ENCODE measurements around the gene PREB. TPM values are rescaled to one million over a fixed set of nuclear protein-coding genes. Genes with fewer than 3 reads are reported as not detected.

Gene PREB
- total and polyA plus RNA-seq, 2 donors (not counting 3 experiments of a cell fraction or from before 2014, with no cell fraction given), result 47.2 to 73.3 TPM

DNA sequence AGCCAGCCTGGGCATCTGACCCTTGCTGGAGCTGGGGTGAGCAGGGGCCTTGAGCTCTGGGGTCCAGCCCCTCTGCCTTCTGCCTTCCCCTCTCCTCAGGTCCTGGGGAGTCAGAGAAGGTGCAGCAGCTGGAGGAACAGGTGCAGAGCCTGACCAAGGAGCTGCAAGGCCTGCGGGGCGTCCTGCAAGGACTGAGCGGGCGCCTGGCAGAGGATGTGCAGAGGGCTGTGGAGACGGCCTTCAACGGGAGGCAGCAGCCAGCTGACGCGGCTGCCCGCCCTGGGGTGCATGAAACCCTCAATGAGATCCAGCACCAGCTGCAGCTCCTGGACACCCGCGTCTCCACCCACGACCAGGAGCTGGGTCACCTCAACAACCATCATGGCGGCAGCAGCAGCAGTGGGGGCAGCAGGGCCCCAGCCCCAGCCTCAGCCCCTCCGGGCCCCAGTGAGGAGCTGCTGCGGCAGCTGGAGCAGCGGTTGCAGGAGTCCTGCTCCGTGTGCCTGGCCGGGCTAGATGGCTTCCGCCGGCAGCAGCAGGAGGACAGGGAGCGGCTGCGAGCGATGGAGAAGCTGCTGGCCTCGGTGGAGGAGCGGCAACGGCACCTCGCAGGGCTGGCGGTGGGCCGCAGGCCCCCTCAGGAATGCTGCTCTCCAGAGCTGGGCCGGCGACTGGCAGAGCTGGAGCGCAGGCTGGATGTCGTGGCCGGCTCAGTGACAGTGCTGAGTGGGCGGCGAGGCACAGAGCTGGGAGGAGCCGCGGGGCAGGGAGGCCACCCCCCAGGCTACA is 52.3 kb downstream of the PREB start:
- ChIA-PET POLR2A (interaction anchor here (0.6 to 1.0 kb wide), 3 partner anchors 9 to 197 kb away, joined by 3 to 4 read pairs (median 3); no protein-coding TSS in a partner anchor), CTCF (interaction anchor here (0.5 to 4.2 kb wide), 7 partner anchors 8 to 221 kb away, joined by 3 to 55 read pairs (median 7); partner anchors contain the start of gene AGBL5)
- Histone ChIP-seq H3K4me1 (ENCODE audit: control insufficient read depth, extremely low read depth, insufficient read depth, low read length) (peaks cover 12% of the 10 kb centered on the region), H3K27ac (ENCODE audit: insufficient read depth, low read depth, low read length) (no peak overlapping the region), H3K27me3 (ENCODE audit: control insufficient read depth in 2 of 2, insufficient read depth in 2 of 2, low read length in 2 of 2) (no peaks in the 10 kb centered on the region), H3K79me2 (ENCODE audit: control insufficient read depth, insufficient read depth, low read length) (no peaks in the 10 kb centered on the region), H3K36me3 (ENCODE audit: control insufficient read depth in 2 of 2, extremely low read depth in 1 of 2, insufficient read depth in 2 of 2, low read length in 2 of 2) (no peaks in the 10 kb centered on the region), H3K4me2 (ENCODE audit: insufficient read depth, low read length) (no peak overlapping the region), H3K4me3 (replicated peaks in 1 of 3; ENCODE audit: insufficient read depth in 1 of 3, low read depth in 1 of 3, low read length in 3 of 3) (no peak overlapping the region), H2AFZ (ENCODE audit: low read depth, low read length) (no peak overlapping the region), H3K9ac (replicated peaks; ENCODE audit: extremely low read depth, insufficient read depth, low read length) (no peak overlapping the region), H3K9me1 (replicated peaks; ENCODE audit: control insufficient read depth, extremely low read depth, insufficient read depth, low read length) (no peaks in the 10 kb centered on the region), H3K9me3 (replicated peaks; ENCODE audit: control insufficient read depth, insufficient read depth, low read length) (no peaks in the 10 kb centered on the region), H4K20me1 (replicated peaks; ENCODE audit: control insufficient read depth, extremely low read depth, insufficient read depth, low read length) (no peaks in the 10 kb centered on the region)
- intact Hi-C loops (cut with micrococcal nuclease), result loop anchor here (1.0 kb wide), 3 partner anchors 11 to 50 kb away; partner anchors contain the start of genes OST4 and TMEM214
- FAIRE-seq (no peak), DNase-seq (ENCODE audit: low read depth, low spot score) (no peak)
- no TSS peak for BruUV-seq (replicated peaks)
- TF ChIP-seq EZH2 (IDR thresholded peaks at IDR 0.05; ENCODE audit: borderline replicate concordance, low read depth, low read length, severe bottlenecking) (no peak), POLR2AphosphoS5 (IDR thresholded peaks at IDR 0.05; ENCODE audit: insufficient read depth, low read depth, low read length) (no peak)
- TF ChIP-seq, protein P1, sequence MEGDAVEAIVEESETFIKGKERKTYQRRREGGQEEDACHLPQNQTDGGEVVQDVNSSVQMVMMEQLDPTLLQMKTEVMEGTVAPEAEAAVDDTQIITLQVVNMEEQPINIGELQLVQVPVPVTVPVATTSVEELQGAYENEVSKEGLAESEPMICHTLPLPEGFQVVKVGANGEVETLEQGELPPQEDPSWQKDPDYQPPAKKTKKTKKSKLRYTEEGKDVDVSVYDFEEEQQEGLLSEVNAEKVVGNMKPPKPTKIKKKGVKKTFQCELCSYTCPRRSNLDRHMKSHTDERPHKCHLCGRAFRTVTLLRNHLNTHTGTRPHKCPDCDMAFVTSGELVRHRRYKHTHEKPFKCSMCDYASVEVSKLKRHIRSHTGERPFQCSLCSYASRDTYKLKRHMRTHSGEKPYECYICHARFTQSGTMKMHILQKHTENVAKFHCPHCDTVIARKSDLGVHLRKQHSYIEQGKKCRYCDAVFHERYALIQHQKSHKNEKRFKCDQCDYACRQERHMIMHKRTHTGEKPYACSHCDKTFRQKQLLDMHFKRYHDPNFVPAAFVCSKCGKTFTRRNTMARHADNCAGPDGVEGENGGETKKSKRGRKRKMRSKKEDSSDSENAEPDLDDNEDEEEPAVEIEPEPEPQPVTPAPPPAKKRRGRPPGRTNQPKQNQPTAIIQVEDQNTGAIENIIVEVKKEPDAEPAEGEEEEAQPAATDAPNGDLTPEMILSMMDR (IDR thresholded peaks at IDR 0.05; ENCODE audit: extremely low read depth in 1 of 2, insufficient read depth in 1 of 2, low read depth in 1 of 2, low read length in 2 of 2), result no peak
- dilution Hi-C loops (cut with MboI; ENCODE audit: extremely low pct_ligation_motif_present, low sequenced_read_pairs), result no loop called here

Other genes starting within 250 kb of the PREB start
- gene MAPRE3, start 164.0 kb downstream of the PREB start, total RNA-seq, result 5.0 and 6.1 TPM in 2 replicates
- 4.4 and 6.7 TPM in 2 replicates for gene MAPRE3, start 164.0 kb downstream of the PREB start, polyA plus RNA-seq
- gene TMEM214, start 101.7 kb downstream of the PREB start, total RNA-seq, result 107 and 109 TPM in 2 replicates
- gene TMEM214, start 101.7 kb downstream of the PREB start, polyA plus RNA-seq, result 163 and 187 TPM in 2 replicates
- 27.5 and 28.2 TPM in 2 replicates for gene AGBL5, start 83.0 kb downstream of the PREB start, total RNA-seq
- 40.4 and 41.9 TPM in 2 replicates for gene AGBL5, start 83.0 kb downstream of the PREB start, polyA plus RNA-seq
- gene OST4, start 63.0 kb downstream of the PREB start, total RNA-seq, result 415 TPM in 2 replicates
- gene OST4, start 63.0 kb downstream of the PREB start, polyA plus RNA-seq, result 1,189 and 2,226 TPM in 2 replicates
- gene EMILIN1, start 56.0 kb downstream of the PREB start, total RNA-seq, result 4.1 and 16.6 TPM in 2 replicates
- gene EMILIN1, start 56.0 kb downstream of the PREB start, polyA plus RNA-seq, result 11.7 and 15.5 TPM in 2 replicates
- gene KHK, start 47.9 kb downstream of the PREB start, total RNA-seq, result 3.7 and 4.4 TPM in 2 replicates
- 2.4 and 2.9 TPM in 2 replicates for gene KHK, start 47.9 kb downstream of the PREB start, polyA plus RNA-seq
- gene CGREF1, start 15.5 kb downstream of the PREB start, total RNA-seq, result 4.0 and 5.8 TPM in 2 replicates
- 2.7 and 2.9 TPM in 2 replicates for gene CGREF1, start 15.5 kb downstream of the PREB start, polyA plus RNA-seq
- gene ABHD1, start 10.8 kb downstream of the PREB start, total RNA-seq, result not detected in 2 replicates
- 0.07 and 0.41 TPM in 2 replicates for gene ABHD1, start 10.8 kb downstream of the PREB start, polyA plus RNA-seq
- gene PRR30, start 4.8 kb upstream of the PREB start, total RNA-seq, result not detected in 2 replicates
- gene PRR30, start 4.8 kb upstream of the PREB start, polyA plus RNA-seq, result not detected in 2 replicates
- not detected in 2 replicates for gene TCF23, start 14.4 kb upstream of the PREB start, total RNA-seq
- gene TCF23, start 14.4 kb upstream of the PREB start, polyA plus RNA-seq, result not detected in 2 replicates
- gene ATRAID, start 77.4 kb upstream of the PREB start, total RNA-seq, result 84.3 and 86.6 TPM in 2 replicates
- 280 and 283 TPM in 2 replicates for gene ATRAID, start 77.4 kb upstream of the PREB start, polyA plus RNA-seq
- gene SLC5A6, start 77.6 kb upstream of the PREB start, total RNA-seq, result 42.7 and 52.0 TPM in 2 replicates
- 76.8 and 92.5 TPM in 2 replicates for gene SLC5A6, start 77.6 kb upstream of the PREB start, polyA plus RNA-seq
- gene CAD, start 82.7 kb upstream of the PREB start, total RNA-seq, result 81.0 and 91.4 TPM in 2 replicates
- 60.3 and 66.5 TPM in 2 replicates for gene CAD, start 82.7 kb upstream of the PREB start, polyA plus RNA-seq
- gene SLC30A3, start 128.4 kb upstream of the PREB start, total RNA-seq, result 9.2 and 16.7 TPM in 2 replicates
- gene SLC30A3, start 128.4 kb upstream of the PREB start, polyA plus RNA-seq, result 63.9 and 79.9 TPM in 2 replicates
- 0.16 and 0.77 TPM in 2 replicates for gene DNAJC5G, start 140.8 kb upstream of the PREB start, total RNA-seq
- 1.4 and 1.7 TPM in 2 replicates for gene DNAJC5G, start 140.8 kb upstream of the PREB start, polyA plus RNA-seq
- gene TRIM54, start 147.8 kb upstream of the PREB start, total RNA-seq, result 0.42 and 0.51 TPM in 2 replicates
- 1.6 and 1.7 TPM in 2 replicates for gene TRIM54, start 147.8 kb upstream of the PREB start, polyA plus RNA-seq
- gene UCN, start 173.8 kb upstream of the PREB start, total RNA-seq, result 0.75 TPM in 1 of 2 replicates, not detected in the other
- 1.2 and 1.6 TPM in 2 replicates for gene UCN, start 173.8 kb upstream of the PREB start, polyA plus RNA-seq
- 66.5 and 74.7 TPM in 2 replicates for gene MPV17, start 188.5 kb upstream of the PREB start, total RNA-seq
- gene MPV17, start 188.5 kb upstream of the PREB start, polyA plus RNA-seq, result 260 and 267 TPM in 2 replicates
- 57.4 and 63.2 TPM in 2 replicates for gene GTF3C2, start 222.1 kb upstream of the PREB start, total RNA-seq
- 59.7 and 68.3 TPM in 2 replicates for gene GTF3C2, start 222.1 kb upstream of the PREB start, polyA plus RNA-seq
- gene EIF2B4, start 235.7 kb upstream of the PREB start, total RNA-seq, result 43.7 and 48.9 TPM in 2 replicates
- 63.2 and 66.5 TPM in 2 replicates for gene EIF2B4, start 235.7 kb upstream of the PREB start, polyA plus RNA-seq
- gene SNX17, start 236.0 kb upstream of the PREB start, total RNA-seq, result 86.5 and 103 TPM in 2 replicates
- 127 and 130 TPM in 2 replicates for gene SNX17, start 236.0 kb upstream of the PREB start, polyA plus RNA-seq
- 19.0 and 20.7 TPM in 2 replicates for gene ZNF513, start 246.1 kb upstream of the PREB start, total RNA-seq
- gene ZNF513, start 246.1 kb upstream of the PREB start, polyA plus RNA-seq, result 30.6 and 43.2 TPM in 2 replicates